HG03060 (cell line): Measurements from ENCODE around the gene SORCS2.

ENCODE experiments used
- ATAC-seq: cut with Tn5 transposase; IDR thresholded peaks from one replicate; pipeline ENCODE4 v1.9.1; 2021; ENCODE audit warnings: low read depth, moderate number of reproducible peaks; ENCODE audit not compliant: unreplicated experiment

SORCS2 gene

DNA sequence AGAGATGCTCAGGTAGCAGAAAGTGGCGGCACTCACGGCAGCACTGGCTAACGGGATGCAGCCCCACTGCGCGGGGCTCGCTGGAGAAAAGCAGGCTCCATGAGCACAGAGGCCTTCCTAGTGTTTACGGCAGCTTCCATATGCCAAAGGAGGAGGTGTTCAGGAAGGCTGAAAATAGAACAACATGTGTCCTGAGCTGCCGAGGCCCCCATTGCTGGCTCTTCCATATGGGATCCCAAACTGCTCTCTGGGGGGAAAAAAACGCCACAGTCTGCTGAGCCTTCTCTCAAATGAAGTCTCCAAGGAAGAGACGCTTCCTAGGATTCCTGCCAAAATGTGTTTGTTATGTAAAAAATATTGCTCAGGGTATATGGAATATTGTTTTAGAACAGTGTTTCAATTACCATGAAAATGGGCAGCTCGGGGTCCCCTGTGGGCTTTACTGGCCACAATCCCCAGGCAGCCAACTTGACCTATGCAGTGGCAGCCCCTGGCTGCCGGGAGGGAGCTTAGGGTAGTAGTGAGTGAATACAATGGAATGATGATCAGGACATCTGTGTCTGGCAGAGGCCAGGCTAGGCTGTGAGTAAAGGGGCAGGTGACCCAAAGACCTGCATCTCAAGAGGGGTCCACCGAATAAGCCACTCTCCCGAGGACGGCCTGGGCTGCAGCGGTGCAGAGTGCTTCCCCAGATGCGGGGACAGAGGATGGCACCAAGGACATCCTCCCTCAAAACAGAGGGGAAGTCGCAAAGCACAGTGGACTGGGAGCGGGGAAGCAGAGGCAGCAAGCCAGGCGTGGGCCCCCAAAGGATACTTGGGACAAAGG is 577.3 kb downstream of the SORCS2 start:
- ATAC-seq, result no peak

DNA sequence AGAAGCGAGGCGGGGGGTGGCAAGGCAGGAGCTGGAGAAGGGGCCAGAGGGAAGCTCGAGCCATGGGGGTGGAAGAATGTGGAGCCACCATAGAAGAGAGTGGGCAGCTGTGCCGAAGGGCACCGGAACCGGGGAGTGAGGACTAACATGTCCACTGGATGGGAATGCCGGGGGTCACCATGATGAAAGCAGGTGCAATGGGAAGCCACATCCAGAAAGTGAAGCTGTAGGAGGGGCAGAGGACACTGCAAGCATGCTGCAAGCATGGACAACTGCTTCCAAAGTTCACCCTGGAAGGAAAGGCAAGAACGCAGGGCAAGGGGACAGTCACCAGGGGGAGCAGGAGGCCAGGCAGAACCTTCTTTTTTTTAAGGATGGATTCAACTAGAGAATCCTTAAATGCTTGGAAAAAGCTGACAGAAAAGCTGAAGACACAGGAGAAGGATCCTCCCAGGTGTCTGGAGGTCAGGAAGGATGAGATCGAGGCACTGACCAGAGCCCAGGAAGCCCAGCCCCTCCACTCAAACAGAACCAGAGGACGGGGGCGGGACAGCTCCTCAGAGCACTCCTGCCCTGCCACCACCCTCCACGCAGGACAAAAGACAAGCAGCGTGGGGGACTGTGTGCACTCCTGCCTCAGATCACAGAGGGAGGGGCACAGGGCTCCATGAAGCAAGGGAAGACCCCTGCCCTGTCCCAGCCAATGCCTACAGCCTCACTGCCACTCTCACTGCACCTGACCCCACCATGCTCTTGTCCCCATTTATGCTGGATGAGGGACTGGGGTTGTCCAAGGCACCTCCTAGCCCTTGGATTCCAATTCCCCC is 578.1 kb downstream of the SORCS2 start:
- ATAC-seq, result no peak

DNA sequence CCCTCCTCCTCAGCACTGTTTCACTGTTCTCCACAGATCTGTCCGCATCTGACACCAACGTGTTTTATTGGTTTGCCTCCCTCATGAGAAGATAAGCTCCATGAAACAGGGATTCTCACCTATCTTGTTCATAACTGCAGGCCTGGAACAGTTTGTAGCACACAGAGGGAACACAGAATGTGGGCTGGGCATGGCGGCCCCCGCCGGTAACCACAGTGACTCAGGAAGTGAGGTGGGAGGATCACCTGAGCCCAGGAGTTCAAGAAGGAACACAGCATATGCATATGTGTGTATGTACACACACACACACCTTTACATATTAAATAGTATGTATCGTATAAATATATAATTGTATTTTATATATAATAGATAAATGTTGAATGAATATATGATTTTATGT is 578.7 kb downstream of the SORCS2 start:
- no peak for ATAC-seq

DNA sequence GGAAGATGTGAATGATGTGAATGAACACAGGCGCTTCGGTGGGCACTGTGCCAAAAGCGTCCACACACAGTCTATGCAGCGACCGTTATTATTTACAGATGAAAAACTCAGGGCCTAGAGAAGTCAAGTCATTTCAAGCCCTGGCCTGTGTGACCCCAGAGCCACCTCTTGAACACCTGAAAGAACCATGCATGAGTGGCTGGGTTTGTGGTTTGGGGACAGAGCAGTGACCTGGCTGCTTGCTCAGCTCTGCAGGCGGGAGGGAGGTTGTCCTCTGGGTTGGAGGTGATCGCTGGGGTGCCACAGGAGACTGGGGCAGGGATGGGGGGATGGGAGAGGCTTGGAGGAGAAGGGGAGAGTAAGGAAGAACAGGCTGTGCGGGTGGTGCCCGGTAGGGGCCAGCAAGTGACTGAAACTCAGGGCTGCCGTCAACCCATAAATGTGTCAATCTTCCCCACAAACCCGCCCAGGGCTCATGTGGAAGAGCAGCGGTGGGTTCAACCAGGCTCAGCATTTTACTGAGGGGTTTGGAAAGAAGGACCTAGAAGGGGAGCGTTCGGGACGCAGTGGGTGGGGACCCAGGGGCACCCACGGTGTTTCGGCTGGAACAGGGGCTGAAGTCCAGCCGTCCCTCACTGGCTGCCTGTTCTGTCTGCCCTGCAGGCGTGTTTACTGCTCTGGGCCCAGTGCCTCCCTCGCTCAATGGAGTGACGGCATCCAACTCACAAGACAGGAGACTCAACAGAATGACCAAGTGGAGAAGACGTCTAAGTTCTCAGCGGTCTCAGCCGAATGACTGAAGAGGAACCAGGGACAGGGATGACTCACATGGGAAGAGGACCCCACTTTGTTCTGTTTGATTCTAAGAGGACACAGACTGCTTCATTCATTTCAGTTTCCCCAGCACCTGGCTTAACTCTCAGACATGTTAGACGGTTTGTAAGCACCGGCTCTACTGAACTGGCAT is 579.5 kb downstream of the SORCS2 start:
- peak; percentile 90 for ATAC-seq

DNA sequence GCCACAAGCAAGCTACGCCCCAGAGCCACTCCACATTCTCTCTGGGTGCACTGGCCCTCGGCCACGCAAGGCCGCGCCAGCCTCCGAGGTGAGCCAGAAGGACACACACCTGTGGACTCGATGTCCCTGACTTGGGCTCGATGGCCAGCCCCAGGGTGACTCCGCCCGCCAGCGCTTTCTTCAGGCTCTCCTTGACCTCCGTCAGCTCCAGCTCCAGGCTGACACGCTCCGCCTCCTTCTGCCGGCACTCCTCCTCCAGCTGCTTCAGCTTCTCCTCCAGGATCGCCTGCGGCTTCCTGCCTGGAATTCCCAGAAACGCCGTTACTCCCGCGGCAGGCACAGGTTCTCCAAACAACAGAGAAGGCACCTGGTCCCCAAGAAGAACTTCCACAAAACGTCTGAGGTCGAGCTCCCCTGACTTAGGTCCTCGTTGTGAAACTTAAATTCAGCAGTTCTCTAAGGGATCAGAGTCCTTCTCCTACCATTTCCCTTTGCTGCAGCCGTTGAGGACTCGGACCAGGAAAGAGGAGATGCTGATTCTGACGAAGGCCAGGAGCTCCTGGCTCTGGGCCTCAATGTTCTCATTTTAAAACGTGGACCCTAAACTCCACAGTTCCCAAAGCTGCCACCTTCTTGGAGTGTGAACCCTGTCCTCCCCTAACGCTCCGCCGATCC is 580.5 kb downstream of the SORCS2 start:
- ATAC-seq, result no peak

DNA sequence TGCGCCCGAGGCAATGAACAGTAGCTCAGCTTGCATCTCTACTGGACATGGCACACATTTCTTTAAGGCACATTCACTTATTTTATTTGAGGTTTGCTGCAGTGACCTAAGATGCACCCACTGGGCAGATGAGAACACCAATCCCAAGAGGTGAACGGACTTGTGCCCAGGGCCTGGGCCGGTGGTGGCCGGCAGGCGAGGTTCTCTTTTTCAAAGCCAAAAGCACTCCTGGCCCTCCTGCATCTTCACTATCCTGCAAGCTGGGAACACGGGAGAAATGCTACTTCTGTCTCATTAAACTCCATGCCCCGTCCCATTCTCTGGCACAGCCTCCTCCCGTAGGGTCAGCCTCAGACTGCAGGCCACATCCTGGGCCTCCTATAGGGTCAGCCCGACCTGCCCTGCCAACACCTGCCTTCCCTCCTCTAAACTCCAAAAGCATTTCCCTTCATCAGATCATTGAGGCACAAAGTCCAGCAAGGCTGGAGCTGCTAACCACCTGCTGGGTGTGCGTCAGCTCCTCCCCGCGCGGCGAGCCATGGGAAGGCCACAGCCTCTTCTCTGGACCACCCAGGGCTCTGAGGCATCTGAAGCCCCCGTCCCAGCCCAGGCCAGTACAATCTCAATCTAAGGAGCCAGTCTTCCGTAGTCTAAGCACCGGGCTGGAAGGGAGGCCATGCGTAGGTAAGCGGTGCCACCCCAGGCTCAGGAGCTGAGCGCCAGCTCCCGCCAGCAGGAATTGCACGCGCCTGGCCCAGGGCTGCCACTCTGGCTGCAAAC is 581.3 kb downstream of the SORCS2 start:
- no peak for ATAC-seq

DNA sequence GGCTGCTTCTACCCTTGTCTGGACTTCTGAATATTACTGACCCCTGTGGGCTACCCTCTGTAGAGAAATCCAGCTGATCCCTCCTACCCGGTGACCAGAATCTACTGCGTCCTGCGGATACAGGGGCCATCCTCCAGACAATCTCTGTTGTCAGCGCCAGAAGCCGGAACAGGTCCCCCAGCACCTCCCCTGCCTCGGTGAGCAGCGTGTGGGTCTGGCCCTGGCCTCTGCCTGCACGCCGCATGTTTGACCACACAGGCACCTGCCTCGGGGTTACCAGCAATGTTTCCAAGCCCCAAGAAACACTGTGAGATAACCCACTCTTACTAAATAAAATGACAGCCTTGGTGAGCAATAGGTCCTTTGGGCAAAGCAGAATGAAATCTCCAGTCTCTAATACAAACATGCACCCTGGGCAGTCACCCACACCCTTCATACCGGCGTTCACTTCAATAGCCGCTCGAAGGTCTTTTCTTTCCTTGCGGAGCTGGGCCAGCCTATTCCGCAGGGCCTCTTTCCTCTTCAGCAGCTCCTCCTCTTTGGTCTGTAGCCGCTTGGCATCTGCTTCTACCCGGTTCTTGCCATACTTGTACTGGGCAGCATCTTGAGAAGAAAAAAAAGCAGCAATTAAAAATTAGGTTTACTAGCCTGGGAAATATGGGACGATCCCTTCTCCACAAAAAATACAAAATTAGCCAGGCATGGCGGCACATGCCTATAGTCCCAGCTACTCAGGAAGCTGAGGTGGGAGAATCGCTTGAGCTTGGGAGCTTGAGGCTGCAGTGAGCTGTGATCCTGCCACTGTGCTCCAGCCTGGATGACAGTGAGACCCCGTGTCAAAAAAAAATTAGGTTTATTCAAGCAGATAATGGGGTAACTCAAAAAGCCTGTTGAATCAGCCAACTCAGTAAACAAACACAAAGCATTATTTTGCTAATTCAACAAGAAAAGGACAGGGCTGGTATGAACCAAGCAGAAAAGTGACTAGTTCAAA is 582.3 kb downstream of the SORCS2 start:
- ATAC-seq, result no peak

DNA sequence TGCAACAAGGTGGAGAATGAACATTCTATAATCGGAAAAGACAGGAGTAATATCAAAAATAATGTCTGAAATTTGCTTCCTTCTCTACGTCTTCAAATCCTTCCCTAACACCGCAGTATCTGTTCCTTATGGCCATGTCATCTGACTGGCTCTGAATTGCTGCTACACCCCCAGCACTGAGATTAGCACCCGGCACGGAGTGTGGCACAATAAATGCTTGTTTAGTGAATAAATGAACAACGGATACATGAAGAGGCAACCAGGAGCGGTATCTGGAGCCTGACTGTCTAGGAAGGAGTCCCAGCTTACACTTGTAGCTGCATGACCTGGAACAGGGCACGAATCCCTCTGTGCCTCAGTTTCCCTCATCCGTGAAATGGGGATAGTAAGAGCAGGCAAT is 583.1 kb downstream of the SORCS2 start:
- ATAC-seq, result no peak

DNA sequence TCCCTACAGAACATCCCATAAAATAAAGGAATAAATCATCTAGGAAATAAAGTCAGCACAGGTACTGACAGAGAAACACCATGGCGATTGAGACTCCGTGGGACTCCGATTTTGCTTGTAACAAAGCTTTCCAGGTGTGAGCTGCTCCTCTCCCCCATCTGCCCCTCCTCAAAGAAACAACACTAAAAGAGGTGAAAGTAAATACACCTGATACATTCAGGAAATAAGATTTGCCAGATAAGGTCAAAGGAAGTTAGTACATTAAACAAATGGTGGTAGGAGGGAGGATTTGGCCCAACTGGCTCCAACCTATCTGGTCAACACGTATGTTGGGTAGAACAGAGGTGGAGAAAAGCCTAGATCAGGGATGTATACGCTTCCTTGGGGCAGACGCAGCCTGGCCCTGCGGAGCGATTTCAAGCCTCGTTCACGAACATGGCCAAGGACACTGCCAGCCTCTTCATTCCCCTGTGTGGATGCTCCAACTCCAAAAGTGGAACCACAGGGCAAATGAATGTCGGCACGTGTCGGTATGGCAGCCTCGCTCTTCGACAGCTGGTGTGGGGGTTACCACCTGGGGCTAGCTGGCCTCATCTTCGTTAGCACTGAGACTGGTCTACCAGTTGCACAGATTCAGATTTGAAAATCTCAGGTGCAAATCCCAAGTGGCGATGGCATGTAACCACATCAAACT is 584.8 kb downstream of the SORCS2 start:
- no peak for ATAC-seq

DNA sequence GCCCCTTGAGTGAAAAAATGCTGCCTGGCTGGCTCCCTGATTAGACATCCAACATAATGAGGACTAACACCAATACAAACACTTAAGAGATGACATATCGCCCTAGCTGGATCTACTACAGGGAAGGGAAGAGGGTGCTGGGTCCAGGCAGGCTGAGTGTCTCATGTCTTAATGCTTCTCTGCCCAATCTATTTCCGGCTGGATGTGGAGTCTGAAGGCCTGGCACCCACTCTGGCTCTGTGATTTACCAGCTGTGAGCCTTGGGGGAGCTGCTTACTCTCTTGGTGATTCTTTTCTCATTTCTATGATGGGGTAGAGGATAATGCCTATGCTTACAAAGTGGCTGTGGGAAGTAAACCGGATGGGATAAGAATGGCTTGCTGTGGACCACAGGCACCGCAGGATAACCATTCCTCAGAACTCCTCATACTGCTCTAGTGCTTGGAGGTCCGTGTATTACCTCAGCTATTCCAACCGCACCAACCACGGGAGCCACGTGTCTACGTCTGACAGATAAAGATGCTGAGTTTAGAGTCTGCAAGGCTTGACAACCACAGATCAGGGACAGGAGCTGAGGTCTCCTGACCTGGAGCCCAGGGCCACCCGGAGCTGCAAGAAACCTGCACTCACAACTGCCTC is 585.7 kb downstream of the SORCS2 start:
- no peak for ATAC-seq

DNA sequence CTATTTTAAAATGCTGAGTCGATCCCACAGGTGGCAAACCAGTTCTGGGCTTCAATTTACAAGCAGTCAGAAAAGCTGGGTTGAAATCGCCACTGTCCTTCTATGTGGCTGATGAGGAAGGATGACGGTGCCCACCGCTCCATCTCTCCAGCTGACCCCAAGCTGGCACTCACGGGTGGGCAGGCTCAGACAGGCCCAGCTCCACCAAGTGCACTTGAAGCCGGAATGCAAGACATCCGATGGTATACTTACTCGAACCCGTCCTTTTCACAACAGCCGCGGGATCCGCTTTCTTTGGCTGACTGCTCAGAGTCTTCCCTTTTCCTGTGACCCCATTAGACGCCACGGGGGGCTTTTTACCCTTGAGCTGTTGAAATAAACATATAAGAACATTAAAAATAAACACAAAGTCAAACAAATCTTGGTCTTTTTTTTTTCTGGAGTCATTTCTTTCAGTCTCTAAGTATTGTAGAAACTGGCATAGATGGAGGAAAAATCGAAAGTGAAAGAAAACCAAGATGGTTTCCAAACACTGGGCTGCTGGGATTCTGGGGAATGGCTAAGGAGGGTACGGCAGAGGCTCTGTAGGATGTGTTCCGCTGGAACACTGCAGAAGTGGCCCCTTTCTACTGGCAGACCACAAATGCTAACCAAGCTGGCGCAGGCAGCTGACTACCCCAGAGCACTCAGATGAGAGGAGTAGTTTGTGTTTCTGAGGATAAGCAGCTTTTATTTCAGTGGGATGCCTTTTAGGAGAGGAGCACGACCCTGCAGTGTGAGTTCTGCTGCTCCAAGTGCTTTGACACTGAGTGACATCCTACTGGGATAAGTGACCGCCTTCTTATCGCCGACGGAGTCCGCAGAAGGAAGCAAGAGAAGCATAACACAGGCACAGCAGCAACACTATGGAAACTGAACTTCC is 586.4 kb downstream of the SORCS2 start:
- no peak for ATAC-seq

DNA sequence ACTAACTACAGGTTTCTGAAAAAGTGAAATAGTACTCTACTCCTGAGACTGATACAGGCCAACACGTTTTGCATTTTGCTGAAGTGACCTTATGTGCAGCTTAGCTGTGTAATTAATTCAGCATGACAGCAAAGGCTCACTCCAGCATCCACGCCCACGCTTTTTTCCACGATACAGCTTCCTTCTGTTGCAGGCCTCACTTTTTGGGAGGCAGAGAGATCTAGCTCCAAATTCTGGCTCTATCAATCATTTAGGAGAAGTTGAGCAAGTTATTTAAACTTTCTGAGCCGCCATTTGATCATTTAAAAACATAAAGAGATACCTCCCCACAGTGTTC is 587.1 kb downstream of the SORCS2 start:
- no peak for ATAC-seq

DNA sequence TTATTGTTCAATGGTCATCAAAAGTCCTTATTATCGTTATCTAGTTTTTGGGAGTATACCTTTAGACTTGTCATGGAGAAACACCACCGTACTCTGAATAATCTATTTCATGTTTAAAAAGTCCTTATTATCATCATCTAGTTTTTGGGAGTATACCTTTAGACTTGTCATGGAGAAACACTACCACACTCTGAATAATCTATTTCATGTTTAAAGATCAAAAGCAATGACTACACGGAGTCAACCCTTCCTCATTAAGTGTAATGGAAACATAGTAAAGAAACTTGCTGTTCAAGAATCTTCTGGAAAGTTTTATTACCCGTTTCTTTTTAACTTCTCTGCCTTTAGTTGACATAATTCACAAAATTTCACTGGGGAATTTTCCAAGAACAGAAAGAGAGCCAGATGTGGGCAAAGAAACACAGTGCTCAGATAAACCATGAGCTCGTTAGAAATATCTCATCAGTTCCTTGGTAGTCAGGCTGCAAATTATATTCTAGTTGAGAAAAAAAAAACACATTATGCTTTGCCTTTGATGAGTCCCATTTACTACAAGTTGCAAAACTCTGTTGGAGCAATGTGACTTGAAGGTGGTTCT is 588.5 kb downstream of the SORCS2 start:
- ATAC-seq, result no peak

DNA sequence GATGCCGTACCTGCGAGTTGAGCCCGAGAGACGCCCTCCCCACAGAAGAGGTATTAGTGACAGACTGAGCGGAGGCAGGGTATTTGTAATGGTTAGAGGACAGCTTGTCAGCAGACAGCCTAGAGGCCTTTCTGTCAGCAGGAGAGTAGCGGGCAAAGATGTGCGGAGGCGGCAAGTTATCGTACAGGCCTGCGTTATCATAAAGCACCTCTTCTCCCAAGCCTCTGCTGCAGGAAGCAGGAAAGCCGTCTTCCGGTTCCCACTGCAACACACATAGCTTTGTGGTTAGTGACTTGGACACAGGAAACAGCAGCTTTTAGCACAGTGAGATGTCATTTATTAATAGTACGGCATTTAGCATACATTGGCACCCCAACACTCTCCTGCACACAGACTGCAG is 589.0 kb downstream of the SORCS2 start:
- ATAC-seq, result no peak

DNA sequence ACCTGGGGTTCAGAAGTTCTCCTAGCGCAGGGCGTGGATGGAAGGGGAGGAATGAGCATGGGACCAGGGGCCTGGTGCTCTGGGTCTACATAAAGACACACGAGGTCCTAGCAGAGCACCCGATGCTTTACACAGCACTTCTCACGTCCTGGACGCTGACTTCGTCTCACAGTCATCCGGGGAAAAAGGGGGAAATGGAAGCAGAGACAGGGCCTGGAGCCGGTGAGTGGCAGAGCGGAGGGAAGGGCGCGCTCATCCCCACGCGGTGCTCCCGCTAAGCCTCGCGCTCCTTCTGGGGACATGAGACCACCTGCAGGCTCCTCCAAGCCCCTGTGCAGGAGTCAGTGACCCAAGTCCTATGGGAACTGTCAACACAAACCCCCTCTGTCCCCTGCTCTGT is 589.7 kb downstream of the SORCS2 start:
- no peak for ATAC-seq

DNA sequence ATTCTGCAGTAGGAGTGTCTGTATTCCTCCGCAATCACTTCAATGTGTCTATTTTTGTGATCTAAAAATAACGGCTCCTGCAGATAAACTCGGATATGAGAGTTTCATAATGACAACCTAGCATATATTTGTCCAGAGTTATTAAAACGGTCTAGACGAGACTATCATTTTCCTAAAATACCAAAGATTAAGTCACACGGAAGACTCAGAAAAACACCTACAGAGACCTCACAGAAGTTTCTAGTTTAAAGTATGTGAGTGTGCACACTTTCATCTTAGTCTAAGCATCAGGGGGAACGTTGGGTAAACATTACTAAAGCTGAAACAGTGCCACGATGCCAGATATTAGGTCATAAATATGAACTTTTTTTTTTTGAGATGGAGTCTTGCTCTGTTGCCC is 590.4 kb downstream of the SORCS2 start:
- ATAC-seq, result no peak
